PFSK-1 (cell line): ENCODE measurements around the gene PCDH10.

Experiments
- FOXP2 ChIP-seq: optimal IDR thresholded peaks from 2 replicates; pipeline ENCODE3; 2011; ENCODE audit warnings: borderline replicate concordance, control low read depth, inconsistent platforms; ENCODE audit not compliant: insufficient read depth; ENCODE audit errors: extremely low read length, extremely low read depth
- POLR2AphosphoS5 ChIP-seq: IDR thresholded peaks from 2 replicates; pipeline ENCODE4 v1.6.1; 2012; ENCODE audit warnings: low read depth, mild to moderate bottlenecking, control low read depth, low read length, moderate library complexity
- SIN3A ChIP-seq: IDR thresholded peaks from 2 replicates; pipeline ENCODE4 v1.6.1; 2012; ENCODE audit warnings: mild to moderate bottlenecking, low read length, moderate library complexity, borderline replicate concordance; ENCODE audit not compliant: insufficient read depth
- TAF1 ChIP-seq: IDR thresholded peaks from 2 replicates; pipeline ENCODE4 v1.6.1; 2012; ENCODE audit warnings: low read length, control low read depth, borderline replicate concordance; ENCODE audit not compliant: insufficient read depth
- TF ChIP-seq, protein P1 (sequence below), 2 experiments: IDR thresholded peaks; 2 replicates each; pipeline versions ENCODE4 v1.6.1 to v1.8.0; 2011 to 2012; ENCODE audit warnings: low read depth in 2 of 2, low read length in 2 of 2, control low read depth in 1 of 2, inconsistent platforms in 1 of 2, mild to moderate bottlenecking in 1 of 2, moderate library complexity in 1 of 2; ENCODE audit not compliant: insufficient read depth in 1 of 2

DNA sequence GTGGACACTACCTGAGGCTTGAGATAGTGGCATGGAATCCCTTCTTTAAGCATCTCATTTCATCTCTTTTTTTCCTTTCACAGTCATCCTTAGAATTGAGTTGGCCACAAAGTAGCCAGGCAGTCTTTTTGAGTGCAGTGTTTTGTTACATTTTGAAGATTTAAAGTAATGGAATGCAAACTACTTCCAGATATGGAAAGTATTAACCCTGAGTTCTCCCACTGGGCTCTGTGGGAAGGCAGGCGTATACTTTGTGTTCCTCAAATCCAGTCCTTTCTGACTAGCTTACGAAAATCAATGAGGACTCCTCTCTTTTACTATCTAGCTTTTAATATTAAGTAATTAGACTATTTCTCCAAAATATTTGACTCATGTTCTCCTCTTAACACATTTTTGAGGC is 29.9 kb downstream of the PCDH10 start:
- TF ChIP-seq POLR2AphosphoS5 (no peak), FOXP2 (no peak), TAF1 (no peak), SIN3A (no peak)
- TF ChIP-seq, protein P1, sequence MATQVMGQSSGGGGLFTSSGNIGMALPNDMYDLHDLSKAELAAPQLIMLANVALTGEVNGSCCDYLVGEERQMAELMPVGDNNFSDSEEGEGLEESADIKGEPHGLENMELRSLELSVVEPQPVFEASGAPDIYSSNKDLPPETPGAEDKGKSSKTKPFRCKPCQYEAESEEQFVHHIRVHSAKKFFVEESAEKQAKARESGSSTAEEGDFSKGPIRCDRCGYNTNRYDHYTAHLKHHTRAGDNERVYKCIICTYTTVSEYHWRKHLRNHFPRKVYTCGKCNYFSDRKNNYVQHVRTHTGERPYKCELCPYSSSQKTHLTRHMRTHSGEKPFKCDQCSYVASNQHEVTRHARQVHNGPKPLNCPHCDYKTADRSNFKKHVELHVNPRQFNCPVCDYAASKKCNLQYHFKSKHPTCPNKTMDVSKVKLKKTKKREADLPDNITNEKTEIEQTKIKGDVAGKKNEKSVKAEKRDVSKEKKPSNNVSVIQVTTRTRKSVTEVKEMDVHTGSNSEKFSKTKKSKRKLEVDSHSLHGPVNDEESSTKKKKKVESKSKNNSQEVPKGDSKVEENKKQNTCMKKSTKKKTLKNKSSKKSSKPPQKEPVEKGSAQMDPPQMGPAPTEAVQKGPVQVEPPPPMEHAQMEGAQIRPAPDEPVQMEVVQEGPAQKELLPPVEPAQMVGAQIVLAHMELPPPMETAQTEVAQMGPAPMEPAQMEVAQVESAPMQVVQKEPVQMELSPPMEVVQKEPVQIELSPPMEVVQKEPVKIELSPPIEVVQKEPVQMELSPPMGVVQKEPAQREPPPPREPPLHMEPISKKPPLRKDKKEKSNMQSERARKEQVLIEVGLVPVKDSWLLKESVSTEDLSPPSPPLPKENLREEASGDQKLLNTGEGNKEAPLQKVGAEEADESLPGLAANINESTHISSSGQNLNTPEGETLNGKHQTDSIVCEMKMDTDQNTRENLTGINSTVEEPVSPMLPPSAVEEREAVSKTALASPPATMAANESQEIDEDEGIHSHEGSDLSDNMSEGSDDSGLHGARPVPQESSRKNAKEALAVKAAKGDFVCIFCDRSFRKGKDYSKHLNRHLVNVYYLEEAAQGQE (IDR thresholded peaks at IDR 0.05; ENCODE audit: insufficient read depth in 1 of 2, low read depth in 2 of 2, low read length in 2 of 2) = no peak
